ENCODE data around the gene MMD. TPM values are rescaled to one million over a fixed set of nuclear protein-coding genes. Genes with fewer than 3 reads are reported as not detected.

The MMD gene
- total and polyA plus RNA-seq, 2 of the 13 experiments (the other 11 are each of a cell fraction or from before 2014, with no cell fraction given), result 121 to 225 TPM

DNA sequence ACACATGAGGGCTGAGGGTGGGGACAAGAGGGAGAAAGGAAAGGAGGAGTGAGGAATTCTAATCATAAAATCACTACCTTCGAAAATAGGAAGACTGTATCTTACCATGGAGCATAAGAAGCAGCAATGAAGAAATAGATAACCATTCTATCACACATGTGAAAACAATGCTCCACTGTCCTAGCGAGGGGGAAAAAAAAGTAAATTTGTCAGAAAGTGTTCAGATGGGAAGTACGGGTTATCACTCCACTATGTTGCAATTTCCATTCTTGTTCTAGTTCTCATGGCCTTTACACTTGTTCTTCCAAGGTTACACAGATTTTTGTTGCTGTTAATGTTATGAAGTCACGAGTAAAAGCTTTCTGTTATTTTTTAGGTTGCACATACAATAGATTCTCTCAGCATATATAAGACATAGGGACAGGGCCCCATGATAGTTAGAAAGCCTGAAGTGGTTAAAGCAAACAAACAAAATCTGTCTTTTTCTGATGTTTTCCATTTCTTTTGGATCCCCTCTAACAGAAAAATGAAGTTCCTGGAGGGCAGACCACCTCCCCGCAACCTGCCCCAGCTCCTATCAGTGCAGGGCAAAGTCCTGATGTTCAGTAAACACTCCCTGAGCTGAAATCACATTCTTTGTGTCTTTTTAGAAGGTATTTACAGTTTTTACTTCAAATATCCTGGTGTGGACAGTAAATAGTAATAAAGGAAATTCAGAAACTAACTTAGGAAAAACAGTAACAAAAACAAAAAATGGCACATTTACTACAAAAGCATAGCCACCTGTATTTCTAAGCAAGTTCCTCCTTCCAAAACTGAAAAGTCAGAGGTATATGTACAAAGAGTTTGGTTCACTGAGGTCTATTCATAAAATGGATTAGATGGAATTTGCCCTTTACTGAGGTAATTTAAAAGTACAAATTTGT is 13.7 kb downstream of the MMD start (continued):
- no peak for TF ChIP-seq SYNCRIP (IDR thresholded peaks at IDR 0.05; ENCODE audit: insufficient read depth, low read depth, low read length)
- 0 out of 2 replicates have a peak, but pooled peaks have one; percentile 63 for TF ChIP-seq ZNF292 (CRISPR knock-in tag; IDR thresholded peaks at IDR 0.05; ENCODE audit: borderline replicate concordance, low read depth)
- no peak for TF ChIP-seq KDM5B (CRISPR knock-in tag; IDR thresholded peaks at IDR 0.05; ENCODE audit: borderline replicate concordance)
- TF ChIP-seq, protein P1, sequence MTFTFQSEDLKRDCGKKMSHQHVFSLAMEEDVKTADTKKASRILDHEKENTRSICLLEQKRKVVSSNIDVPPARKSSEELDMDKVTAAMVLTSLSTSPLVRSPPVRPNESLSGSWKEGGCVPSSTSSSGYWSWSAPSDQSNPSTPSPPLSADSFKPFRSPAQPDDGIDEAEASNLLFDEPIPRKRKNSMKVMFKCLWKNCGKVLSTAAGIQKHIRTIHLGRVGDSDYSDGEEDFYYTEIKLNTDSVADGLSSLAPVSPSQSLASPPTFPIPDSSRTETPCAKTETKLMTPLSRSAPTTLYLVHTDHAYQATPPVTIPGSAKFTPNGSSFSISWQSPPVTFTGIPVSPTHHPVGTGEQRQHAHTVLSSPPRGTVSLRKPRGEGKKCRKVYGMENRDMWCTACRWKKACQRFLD (CRISPR knock-in tag; IDR thresholded peaks at IDR 0.05; ENCODE audit: borderline replicate concordance), result no peak; the same call in 1 of the 2 replicates
- TF ChIP-seq, protein P2, sequence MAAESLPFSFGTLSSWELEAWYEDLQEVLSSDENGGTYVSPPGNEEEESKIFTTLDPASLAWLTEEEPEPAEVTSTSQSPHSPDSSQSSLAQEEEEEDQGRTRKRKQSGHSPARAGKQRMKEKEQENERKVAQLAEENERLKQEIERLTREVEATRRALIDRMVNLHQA (CRISPR knock-in tag; IDR thresholded peaks at IDR 0.05), result no peak
- no peak for TF ChIP-seq HOXA7 (CRISPR knock-in tag; IDR thresholded peaks at IDR 0.05)
- TF ChIP-seq NR2F2 (IDR thresholded peaks at IDR 0.05; ENCODE audit: borderline replicate concordance, low read depth), result peak; percentile 69; the same call in 1 of the 2 replicates
- no peak; the same call in 1 of the 2 replicates for TF ChIP-seq HDAC6 (IDR thresholded peaks at IDR 0.05; ENCODE audit: low read depth, low read length)
- no peak for TF ChIP-seq AGO1 (IDR thresholded peaks at IDR 0.05; ENCODE audit: low read depth, low read length, poor library complexity, severe bottlenecking)
- TF ChIP-seq, protein P3, sequence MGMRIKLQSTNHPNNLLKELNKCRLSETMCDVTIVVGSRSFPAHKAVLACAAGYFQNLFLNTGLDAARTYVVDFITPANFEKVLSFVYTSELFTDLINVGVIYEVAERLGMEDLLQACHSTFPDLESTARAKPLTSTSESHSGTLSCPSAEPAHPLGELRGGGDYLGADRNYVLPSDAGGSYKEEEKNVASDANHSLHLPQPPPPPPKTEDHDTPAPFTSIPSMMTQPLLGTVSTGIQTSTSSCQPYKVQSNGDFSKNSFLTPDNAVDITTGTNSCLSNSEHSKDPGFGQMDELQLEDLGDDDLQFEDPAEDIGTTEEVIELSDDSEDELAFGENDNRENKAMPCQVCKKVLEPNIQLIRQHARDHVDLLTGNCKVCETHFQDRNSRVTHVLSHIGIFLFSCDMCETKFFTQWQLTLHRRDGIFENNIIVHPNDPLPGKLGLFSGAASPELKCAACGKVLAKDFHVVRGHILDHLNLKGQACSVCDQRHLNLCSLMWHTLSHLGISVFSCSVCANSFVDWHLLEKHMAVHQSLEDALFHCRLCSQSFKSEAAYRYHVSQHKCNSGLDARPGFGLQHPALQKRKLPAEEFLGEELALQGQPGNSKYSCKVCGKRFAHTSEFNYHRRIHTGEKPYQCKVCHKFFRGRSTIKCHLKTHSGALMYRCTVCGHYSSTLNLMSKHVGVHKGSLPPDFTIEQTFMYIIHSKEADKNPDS (CRISPR knock-in tag; IDR thresholded peaks at IDR 0.05), result peak; percentile 67; the same call in 1 of the 2 replicates
- TF ChIP-seq SNRNP70 (IDR thresholded peaks at IDR 0.05; ENCODE audit: low read depth, low read length), result no peak
- TF ChIP-seq, protein P4, sequence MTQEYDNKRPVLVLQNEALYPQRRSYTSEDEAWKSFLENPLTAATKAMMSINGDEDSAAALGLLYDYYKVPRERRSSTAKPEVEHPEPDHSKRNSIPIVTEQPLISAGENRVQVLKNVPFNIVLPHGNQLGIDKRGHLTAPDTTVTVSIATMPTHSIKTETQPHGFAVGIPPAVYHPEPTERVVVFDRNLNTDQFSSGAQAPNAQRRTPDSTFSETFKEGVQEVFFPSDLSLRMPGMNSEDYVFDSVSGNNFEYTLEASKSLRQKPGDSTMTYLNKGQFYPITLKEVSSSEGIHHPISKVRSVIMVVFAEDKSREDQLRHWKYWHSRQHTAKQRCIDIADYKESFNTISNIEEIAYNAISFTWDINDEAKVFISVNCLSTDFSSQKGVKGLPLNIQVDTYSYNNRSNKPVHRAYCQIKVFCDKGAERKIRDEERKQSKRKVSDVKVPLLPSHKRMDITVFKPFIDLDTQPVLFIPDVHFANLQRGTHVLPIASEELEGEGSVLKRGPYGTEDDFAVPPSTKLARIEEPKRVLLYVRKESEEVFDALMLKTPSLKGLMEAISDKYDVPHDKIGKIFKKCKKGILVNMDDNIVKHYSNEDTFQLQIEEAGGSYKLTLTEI (CRISPR knock-in tag; conservative IDR thresholded peaks at IDR 0.05), result no peak
- TF ChIP-seq, protein P5, sequence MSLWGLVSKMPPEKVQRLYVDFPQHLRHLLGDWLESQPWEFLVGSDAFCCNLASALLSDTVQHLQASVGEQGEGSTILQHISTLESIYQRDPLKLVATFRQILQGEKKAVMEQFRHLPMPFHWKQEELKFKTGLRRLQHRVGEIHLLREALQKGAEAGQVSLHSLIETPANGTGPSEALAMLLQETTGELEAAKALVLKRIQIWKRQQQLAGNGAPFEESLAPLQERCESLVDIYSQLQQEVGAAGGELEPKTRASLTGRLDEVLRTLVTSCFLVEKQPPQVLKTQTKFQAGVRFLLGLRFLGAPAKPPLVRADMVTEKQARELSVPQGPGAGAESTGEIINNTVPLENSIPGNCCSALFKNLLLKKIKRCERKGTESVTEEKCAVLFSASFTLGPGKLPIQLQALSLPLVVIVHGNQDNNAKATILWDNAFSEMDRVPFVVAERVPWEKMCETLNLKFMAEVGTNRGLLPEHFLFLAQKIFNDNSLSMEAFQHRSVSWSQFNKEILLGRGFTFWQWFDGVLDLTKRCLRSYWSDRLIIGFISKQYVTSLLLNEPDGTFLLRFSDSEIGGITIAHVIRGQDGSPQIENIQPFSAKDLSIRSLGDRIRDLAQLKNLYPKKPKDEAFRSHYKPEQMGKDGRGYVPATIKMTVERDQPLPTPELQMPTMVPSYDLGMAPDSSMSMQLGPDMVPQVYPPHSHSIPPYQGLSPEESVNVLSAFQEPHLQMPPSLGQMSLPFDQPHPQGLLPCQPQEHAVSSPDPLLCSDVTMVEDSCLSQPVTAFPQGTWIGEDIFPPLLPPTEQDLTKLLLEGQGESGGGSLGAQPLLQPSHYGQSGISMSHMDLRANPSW (CRISPR knock-in tag; IDR thresholded peaks at IDR 0.05; ENCODE audit: borderline replicate concordance), result peak; percentile 79
- TF ChIP-seq, protein P6, sequence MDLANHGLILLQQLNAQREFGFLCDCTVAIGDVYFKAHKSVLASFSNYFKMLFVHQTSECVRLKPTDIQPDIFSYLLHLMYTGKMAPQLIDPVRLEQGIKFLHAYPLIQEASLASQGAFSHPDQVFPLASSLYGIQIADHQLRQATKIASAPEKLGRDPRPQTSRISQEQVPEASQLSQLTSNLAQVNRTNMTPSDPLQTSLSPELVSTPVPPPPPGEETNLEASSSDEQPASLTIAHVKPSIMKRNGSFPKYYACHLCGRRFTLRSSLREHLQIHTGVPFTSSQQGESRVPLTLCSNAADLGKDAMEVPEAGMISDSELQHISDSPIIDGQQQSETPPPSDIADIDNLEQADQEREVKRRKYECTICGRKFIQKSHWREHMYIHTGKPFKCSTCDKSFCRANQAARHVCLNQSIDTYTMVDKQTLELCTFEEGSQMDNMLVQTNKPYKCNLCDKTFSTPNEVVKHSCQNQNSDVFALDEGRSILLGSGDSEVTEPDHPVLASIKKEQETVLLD (CRISPR knock-in tag; IDR thresholded peaks at IDR 0.05; ENCODE audit: low read depth), result no peak
- peak; percentile 96 for TF ChIP-seq HNF4A (CRISPR knock-in tag; IDR thresholded peaks at IDR 0.05)
- no peak for TF ChIP-seq ZNF530 (CRISPR knock-in tag; IDR thresholded peaks at IDR 0.05; ENCODE audit: low read depth)
